GM12875 (cell line): ENCODE results near the gene GPC5.

ENCODE experiments used
- H3K4me3 ChIP-seq: one replicate; pipeline ENCODE4 v1.5.1; 2011; ENCODE audit warnings: low read depth, low read length, control low read depth
- TF ChIP-seq, protein P1 (sequence below): IDR thresholded peaks from 2 replicates; pipeline ENCODE4 v1.5.1; 2011; ENCODE audit warnings: low read depth, mild to moderate bottlenecking, control low read depth, inconsistent platforms, low read length, moderate library complexity, borderline replicate concordance; ENCODE audit not compliant: insufficient read depth

The GPC5 gene

DNA sequence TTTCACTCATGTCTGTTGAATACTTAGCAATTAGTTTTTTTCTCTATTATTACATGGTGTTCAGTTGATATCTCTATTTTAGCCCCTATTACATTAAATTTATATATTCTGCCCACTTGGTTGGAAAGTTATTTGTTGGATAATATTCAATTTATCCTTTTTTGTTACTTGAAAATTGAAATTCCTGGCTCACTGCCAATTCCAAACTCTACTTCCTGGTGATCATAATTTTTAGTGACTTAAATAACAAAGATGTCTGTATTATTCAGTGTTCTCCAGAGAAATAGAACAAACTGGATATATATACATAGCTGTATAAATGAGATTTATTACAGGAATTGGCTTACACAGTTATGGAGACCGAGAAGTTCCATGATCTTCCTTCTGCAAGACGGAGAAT, 93.6 kb downstream of the GPC5 start:
- TF ChIP-seq, protein P1, sequence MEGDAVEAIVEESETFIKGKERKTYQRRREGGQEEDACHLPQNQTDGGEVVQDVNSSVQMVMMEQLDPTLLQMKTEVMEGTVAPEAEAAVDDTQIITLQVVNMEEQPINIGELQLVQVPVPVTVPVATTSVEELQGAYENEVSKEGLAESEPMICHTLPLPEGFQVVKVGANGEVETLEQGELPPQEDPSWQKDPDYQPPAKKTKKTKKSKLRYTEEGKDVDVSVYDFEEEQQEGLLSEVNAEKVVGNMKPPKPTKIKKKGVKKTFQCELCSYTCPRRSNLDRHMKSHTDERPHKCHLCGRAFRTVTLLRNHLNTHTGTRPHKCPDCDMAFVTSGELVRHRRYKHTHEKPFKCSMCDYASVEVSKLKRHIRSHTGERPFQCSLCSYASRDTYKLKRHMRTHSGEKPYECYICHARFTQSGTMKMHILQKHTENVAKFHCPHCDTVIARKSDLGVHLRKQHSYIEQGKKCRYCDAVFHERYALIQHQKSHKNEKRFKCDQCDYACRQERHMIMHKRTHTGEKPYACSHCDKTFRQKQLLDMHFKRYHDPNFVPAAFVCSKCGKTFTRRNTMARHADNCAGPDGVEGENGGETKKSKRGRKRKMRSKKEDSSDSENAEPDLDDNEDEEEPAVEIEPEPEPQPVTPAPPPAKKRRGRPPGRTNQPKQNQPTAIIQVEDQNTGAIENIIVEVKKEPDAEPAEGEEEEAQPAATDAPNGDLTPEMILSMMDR = no peak
- H3K4me3 ChIP-seq = no peak overlapping the region

DNA sequence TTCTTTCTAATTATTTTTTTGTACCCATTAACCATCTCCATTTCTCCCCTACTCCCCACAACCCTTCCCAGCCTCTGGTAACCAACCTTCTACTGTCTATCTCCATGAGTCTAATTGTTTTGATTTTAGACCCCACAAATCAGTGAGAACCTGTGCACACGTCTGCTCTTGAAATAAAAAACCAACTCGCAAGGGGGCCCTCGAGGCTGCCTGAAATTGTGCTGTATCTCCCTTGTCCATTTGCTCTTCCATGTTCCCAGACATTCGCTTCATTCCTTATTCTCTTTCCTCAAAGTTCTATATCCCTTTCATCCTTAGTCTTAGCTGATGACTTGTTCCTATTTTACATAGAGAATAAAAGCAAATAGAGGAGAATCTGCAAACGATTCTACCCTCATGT, 95.0 kb downstream of the GPC5 start:
- no peak overlapping the region for H3K4me3 ChIP-seq
- TF ChIP-seq, protein P1 = no peak

DNA sequence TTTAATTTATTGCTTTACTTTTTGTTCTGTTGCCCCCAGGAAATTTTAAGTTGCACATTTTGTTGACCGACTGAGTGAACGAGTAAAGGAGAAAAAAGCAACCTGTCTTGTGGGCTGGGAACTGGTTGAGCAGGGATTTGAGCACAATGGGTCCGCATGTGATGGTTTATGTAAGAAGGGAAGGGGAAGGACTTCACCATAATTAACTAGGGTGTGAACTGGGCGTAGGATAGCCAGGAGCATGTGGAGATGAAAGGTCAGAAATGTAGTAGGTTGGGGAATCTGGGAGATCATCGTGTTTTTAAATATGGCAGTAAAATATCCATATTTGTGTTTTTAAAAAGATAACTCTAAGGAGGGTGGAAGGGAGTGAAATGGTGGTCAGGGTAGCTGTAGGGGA, 99.9 kb downstream of the GPC5 start:
- no peak overlapping the region for H3K4me3 ChIP-seq
- TF ChIP-seq, protein P1 = no peak

DNA sequence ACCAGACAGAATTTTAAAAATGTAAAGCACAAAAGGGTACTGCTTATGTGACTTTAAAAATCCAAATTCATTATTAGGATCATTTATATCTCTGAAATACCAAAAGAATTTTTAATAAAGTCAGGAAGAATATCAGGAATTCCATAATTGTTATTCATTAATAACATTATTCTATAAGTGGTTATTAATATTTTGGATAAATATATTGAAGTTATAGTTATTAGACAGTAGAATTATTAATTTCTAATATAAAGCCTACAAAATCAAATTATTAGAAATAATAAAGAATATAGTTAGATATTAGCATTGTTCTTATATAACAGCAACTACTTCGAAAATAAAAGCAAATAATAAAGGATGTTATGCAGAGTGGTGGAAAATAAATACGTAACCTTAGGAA, 105.8 kb downstream of the GPC5 start:
- H3K4me3 ChIP-seq = no peak overlapping the region
- TF ChIP-seq, protein P1 = no peak

DNA sequence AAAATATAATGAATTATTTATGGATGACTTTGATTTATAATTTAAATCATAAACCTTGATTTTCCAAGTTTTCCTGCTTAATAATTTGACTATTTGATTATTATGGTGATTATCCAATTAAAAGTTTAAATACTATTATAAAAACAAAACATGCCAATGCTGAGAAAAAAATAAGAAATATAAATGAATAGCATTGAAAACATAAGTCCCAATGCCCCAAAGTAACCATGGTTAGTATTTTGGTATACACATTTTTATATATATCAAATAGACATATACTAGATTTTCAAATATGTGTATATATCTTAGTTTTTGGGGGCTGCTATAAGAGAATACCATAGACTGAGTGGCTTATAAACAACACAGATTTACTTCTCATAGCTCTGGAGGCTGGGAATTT, 108.3 kb downstream of the GPC5 start:
- TF ChIP-seq, protein P1 = no peak
- H3K4me3 ChIP-seq = no peak overlapping the region

DNA sequence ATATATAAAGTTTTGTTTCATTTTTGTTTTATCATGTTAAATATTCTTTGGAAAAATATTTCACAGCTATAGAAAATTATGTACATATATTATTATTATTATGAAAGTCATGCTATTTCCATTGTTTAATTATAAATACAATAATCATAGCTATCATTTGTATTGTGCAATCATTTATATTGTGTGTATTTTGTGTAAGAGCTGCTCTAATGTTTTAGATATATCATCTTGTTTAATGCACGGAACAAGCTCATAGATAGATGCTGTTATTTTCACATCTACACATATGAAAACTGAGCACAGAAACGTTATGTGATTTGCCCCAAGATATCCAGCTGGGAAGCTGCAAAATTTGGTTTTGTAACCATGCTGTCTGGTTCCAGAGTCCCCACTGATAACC, 111.6 kb downstream of the GPC5 start:
- TF ChIP-seq, protein P1 = no peak
- H3K4me3 ChIP-seq = no peak overlapping the region

DNA sequence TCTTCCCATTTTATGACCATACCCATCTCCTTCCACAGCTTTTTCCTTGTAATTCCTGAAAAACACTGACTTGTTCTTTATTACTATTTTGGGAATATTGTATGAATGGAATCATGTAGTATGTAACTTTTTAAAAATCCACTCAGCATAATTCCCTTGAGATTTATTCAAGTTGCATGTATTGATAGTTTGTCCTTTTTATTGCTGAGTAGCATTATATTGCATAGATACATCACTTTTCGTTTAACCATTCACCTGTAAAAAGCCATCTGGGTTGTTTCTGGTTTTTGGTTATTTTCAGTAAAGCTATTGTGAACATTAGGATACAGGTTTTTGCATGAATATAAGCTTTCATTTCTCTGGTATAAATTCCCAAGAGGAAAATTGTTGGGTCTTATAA, 115.4 kb downstream of the GPC5 start:
- TF ChIP-seq, protein P1 = no peak
- H3K4me3 ChIP-seq = no peak overlapping the region
